ENCODE data around the gene MORN2.

DNA sequence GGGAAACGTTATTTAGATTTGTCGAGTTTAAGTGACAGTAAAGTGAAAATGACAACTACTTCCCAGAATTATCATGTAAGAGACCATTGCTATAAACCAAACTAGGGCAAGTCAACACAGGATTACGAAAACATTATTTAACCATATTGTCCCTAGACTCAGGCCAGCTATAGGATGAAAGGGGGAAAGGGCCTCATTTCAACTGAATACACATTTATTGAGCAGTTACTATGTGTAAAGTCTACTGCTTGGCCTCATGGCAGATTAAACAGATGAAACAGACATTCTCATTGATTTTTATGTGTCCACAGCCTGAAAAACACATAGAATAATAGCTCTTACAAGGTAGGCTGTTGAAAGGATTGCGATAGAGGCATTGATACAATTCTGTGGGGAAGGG is 46.6 kb downstream of the MORN2 start:
- TF ChIP-seq, protein P1, sequence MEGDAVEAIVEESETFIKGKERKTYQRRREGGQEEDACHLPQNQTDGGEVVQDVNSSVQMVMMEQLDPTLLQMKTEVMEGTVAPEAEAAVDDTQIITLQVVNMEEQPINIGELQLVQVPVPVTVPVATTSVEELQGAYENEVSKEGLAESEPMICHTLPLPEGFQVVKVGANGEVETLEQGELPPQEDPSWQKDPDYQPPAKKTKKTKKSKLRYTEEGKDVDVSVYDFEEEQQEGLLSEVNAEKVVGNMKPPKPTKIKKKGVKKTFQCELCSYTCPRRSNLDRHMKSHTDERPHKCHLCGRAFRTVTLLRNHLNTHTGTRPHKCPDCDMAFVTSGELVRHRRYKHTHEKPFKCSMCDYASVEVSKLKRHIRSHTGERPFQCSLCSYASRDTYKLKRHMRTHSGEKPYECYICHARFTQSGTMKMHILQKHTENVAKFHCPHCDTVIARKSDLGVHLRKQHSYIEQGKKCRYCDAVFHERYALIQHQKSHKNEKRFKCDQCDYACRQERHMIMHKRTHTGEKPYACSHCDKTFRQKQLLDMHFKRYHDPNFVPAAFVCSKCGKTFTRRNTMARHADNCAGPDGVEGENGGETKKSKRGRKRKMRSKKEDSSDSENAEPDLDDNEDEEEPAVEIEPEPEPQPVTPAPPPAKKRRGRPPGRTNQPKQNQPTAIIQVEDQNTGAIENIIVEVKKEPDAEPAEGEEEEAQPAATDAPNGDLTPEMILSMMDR (IDR thresholded peaks at IDR 0.05): no peak
- no peak for TF ChIP-seq POLR2A (IDR thresholded peaks at IDR 0.05)

Data from Peyer's patch (tissue), 4 donors.